ENCODE results near the gene LRP1-AS.

The LRP1-AS gene

DNA sequence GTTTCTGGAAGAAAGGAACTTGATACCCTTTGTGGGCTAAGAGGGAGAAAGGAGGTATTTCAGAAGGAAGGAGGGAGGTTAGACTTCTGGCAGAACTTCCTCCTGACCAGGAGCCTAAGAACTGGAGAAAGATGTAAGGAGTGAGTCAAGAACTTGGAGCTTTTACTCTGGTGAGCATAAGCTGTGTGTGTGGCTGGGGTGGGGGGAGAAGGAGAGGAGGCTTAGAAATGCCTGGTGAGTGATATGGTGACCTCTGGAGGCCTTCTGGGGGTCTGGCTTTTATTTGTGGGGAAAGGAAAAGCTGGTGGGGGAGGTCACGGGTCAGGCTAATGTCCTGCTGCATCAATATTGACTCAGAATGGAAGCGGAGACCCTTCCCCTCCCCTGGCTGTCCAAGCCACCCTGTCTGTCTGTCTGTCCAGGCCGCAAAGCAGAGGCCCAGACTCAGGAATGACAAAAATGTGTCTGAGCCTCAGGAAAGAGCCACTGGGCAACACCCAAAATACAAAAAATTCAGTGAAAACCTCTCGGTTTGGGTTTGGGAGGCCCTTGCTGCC is 14.3 kb downstream of the LRP1-AS start:
- Histone ChIP-seq H3K4me3 (ENCODE audit: low read depth, low read length) (no peak overlapping the region), H3K4me1 (no peaks in the 10 kb centered on the region; the same call in none of the 2 replicates), H3K9me3 (no peaks in the 10 kb centered on the region), H3K36me3 (no peaks in the 10 kb centered on the region), H3K27me3 (no peaks in the 10 kb centered on the region)
- TF ChIP-seq, protein P1, sequence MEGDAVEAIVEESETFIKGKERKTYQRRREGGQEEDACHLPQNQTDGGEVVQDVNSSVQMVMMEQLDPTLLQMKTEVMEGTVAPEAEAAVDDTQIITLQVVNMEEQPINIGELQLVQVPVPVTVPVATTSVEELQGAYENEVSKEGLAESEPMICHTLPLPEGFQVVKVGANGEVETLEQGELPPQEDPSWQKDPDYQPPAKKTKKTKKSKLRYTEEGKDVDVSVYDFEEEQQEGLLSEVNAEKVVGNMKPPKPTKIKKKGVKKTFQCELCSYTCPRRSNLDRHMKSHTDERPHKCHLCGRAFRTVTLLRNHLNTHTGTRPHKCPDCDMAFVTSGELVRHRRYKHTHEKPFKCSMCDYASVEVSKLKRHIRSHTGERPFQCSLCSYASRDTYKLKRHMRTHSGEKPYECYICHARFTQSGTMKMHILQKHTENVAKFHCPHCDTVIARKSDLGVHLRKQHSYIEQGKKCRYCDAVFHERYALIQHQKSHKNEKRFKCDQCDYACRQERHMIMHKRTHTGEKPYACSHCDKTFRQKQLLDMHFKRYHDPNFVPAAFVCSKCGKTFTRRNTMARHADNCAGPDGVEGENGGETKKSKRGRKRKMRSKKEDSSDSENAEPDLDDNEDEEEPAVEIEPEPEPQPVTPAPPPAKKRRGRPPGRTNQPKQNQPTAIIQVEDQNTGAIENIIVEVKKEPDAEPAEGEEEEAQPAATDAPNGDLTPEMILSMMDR (IDR thresholded peaks at IDR 0.05; ENCODE audit: low read depth, low read length), result no peak
- no peak for DNase-seq

DNA sequence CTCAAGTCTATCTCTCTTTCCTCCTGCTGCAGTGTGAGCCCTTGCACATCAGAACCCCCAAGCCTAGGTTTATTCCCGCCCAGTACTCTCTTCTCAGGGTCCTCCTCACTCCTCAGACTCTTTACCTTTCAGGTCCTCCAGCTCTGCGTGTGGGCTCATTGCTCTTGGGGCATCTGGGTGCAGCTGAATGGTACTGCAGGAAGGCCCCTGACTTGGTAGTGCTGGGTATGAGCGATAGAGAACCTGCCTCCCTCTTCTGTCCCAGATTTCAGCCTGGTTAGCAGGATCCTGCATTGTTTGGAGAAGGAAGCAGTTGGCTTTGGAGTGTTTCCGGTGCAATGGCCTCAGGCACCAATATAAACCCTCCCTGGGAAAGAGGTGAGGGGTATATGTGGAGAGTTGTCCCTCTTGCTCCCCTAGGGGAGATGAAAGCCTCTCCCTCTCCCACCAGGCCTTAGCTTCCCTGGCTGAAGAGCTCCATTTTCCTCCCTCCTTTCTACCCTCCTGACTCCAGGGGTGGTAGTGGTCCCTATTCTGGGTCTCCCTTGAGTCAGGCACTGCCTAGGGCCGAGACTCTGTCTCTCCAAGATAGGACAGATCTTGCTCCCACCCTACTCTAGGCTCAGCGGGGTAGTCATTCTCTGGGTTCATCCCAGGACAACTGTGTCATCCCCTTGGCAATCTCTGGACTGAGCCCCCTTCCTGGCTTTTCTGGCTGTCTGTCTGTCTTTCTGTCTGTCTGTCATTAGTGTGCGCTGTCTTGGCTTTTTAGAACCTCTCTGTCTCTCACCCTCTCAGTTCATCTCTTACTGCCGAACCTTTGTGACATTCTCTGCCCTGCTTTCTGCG is 15.3 kb downstream of the LRP1-AS start:
- no peaks in the 10 kb centered on the region for H3K36me3 ChIP-seq
- peaks cover 1% of the 10 kb centered on the region for H3K4me1 ChIP-seq
- H3K4me3 ChIP-seq (ENCODE audit: low read depth, low read length), result no peak overlapping the region
- no peaks in the 10 kb centered on the region for H3K9me3 ChIP-seq
- DNase-seq, result no peak
- no peaks in the 10 kb centered on the region for H3K27me3 ChIP-seq
- TF ChIP-seq, protein P1 (IDR thresholded peaks at IDR 0.05; ENCODE audit: low read depth, low read length), result no peak

- no peaks in the 10 kb centered on the region for H3K36me3 ChIP-seq
- peaks cover 5% of the 10 kb centered on the region for H3K4me1 ChIP-seq
- TF ChIP-seq, protein P1 (IDR thresholded peaks at IDR 0.05; ENCODE audit: low read depth, low read length), result no peak
- no peak for DNase-seq
- H3K4me3 ChIP-seq (ENCODE audit: low read depth, low read length), result no peak overlapping the region
- no peaks in the 10 kb centered on the region for H3K27me3 ChIP-seq
- H3K9me3 ChIP-seq, result no peaks in the 10 kb centered on the region
Observed at GRCh38 chr12:57130941-57131340, 16.5 kb downstream of the LRP1-AS start.

- Histone ChIP-seq H3K4me1 (peaks cover 5% of the 10 kb centered on the region; the same call in 1 of the 2 replicates), H3K27me3 (no peaks in the 10 kb centered on the region), H3K4me3 (ENCODE audit: low read depth, low read length) (no peak overlapping the region), H3K36me3 (no peaks in the 10 kb centered on the region), H3K9me3 (no peaks in the 10 kb centered on the region)
- TF ChIP-seq, protein P1 (IDR thresholded peaks at IDR 0.05; ENCODE audit: low read depth, low read length), result no peak
- DNase-seq, result no peak
Observed at GRCh38 chr12:57129889-57130288, 17.5 kb downstream of the LRP1-AS start.

GRCh38 chr12:57129321-57129842 is 18.0 kb downstream of the LRP1-AS start:
- no peak for DNase-seq
- peaks cover 5% of the 10 kb centered on the region; the same call in 1 of the 2 replicates for H3K4me1 ChIP-seq
- H3K36me3 ChIP-seq, result no peaks in the 10 kb centered on the region
- H3K27me3 ChIP-seq, result no peaks in the 10 kb centered on the region
- H3K4me3 ChIP-seq (ENCODE audit: low read depth, low read length), result peak overlapping the region; percentile 87
- H3K9me3 ChIP-seq, result no peaks in the 10 kb centered on the region
- TF ChIP-seq, protein P1 (IDR thresholded peaks at IDR 0.05; ENCODE audit: low read depth, low read length), result no peak
